WI38 (cell line): Measurements from ENCODE around the gene SYVN1.
A peak's percentile ranks its signal among the peaks of the same experiment; 100 is the strongest.
"Not testable (repeated sequence)": the region's sequence is repeated elsewhere in the genome, so short reads cannot be mapped to it uniquely, and the experiment has no call there.

Experiments
- H3K4me3 ChIP-seq: 2 replicates; pipeline ENCODE4 v1.5.1; 2011; ENCODE audit warnings: low read depth, mild to moderate bottlenecking, control low read depth, low read length
- CTCF ChIP-seq: IDR thresholded peaks from 2 replicates; pipeline ENCODE4 v1.5.1; 2012; ENCODE audit warnings: low read depth, mild to moderate bottlenecking, control low read depth, low read length

Gene SYVN1

GRCh38 chr11:65121447-65121864 is 12.9 kb downstream of the SYVN1 start:
- no peak for TF ChIP-seq CTCF
- peak overlapping the region; percentile 79 for H3K4me3 ChIP-seq

- H3K4me3 ChIP-seq, result peak overlapping the region; percentile 79
- no peak for TF ChIP-seq CTCF
Observed at GRCh38 chr11:65120831-65121230, 13.5 kb downstream of the SYVN1 start.

GRCh38 chr11:65119670-65119995 is 14.7 kb downstream of the SYVN1 start:
- no peak for TF ChIP-seq CTCF
- no peak overlapping the region for H3K4me3 ChIP-seq

GRCh38 chr11:65118891-65119669 is 15.2 kb downstream of the SYVN1 start:
- not testable (repeated sequence) for H3K4me3 ChIP-seq

- H3K4me3 ChIP-seq, result no peak overlapping the region
- TF ChIP-seq CTCF, result no peak
Observed at GRCh38 chr11:65118097-65118837, 16.1 kb downstream of the SYVN1 start.

GRCh38 chr11:65117206-65118096 is 16.9 kb downstream of the SYVN1 start, which contains the start of gene ZNHIT2:
Gene ZNHIT2 (minus strand): TSS chr11:65117701. CDS start chr11:65117653, 48 bp downstream.
- peak within 1 kb of the TSS; percentile 90 for H3K4me3 ChIP-seq
- peak; percentile 79 for TF ChIP-seq CTCF

- no peak for TF ChIP-seq CTCF
- H3K4me3 ChIP-seq, result peak overlapping the region; percentile 90
Observed at GRCh38 chr11:65116370-65117205, 17.7 kb downstream of the SYVN1 start.
